Ishikawa (cell line): ENCODE results near the gene GLI3.

Experiments
- EP300 ChIP-seq: IDR thresholded peaks from 2 replicates; pipeline ENCODE4 v1.6.1; 2012; ENCODE audit warnings: borderline replicate concordance
- TCF12 ChIP-seq: IDR thresholded peaks from 2 replicates; pipeline ENCODE4 v1.6.1; 2012; ENCODE audit warnings: low read depth
- TF ChIP-seq, protein P1 (sequence below): IDR thresholded peaks from 2 replicates; pipeline ENCODE4 v1.6.1; 2012; ENCODE audit warnings: low read depth, mild to moderate bottlenecking

- TF ChIP-seq EP300 (no peak), TCF12 (no peak)
- TF ChIP-seq, protein P1, sequence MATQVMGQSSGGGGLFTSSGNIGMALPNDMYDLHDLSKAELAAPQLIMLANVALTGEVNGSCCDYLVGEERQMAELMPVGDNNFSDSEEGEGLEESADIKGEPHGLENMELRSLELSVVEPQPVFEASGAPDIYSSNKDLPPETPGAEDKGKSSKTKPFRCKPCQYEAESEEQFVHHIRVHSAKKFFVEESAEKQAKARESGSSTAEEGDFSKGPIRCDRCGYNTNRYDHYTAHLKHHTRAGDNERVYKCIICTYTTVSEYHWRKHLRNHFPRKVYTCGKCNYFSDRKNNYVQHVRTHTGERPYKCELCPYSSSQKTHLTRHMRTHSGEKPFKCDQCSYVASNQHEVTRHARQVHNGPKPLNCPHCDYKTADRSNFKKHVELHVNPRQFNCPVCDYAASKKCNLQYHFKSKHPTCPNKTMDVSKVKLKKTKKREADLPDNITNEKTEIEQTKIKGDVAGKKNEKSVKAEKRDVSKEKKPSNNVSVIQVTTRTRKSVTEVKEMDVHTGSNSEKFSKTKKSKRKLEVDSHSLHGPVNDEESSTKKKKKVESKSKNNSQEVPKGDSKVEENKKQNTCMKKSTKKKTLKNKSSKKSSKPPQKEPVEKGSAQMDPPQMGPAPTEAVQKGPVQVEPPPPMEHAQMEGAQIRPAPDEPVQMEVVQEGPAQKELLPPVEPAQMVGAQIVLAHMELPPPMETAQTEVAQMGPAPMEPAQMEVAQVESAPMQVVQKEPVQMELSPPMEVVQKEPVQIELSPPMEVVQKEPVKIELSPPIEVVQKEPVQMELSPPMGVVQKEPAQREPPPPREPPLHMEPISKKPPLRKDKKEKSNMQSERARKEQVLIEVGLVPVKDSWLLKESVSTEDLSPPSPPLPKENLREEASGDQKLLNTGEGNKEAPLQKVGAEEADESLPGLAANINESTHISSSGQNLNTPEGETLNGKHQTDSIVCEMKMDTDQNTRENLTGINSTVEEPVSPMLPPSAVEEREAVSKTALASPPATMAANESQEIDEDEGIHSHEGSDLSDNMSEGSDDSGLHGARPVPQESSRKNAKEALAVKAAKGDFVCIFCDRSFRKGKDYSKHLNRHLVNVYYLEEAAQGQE: no peak
These were observed 121.2 kb downstream of the GLI3 start for GRCh38 chr7:42115795-42116194.
